OCI-LY1 (cell line): ENCODE data around the gene PIP5K1C.

Experiments used
- H2AFZ ChIP-seq: fragments of 200-600 bp; sonication (generic), shearing (Covaris generic); 2 replicates; pipeline ENCODE4 v1.6.0; 2014; ENCODE audit warnings: antibody characterized with exemption, mild to moderate bottlenecking, low read length
- H3F3A ChIP-seq: fragments of 200-600 bp; sonication (generic), shearing (Covaris generic); 2 replicates; pipeline ENCODE4 v1.6.0; 2014; ENCODE audit warnings: mild to moderate bottlenecking, antibody characterized with exemption, low read length, moderate library complexity; ENCODE audit not compliant: insufficient read depth
- H3K27ac ChIP-seq: fragments of 200-600 bp; sonication (generic); 2 replicates; pipeline ENCODE4 v1.5.1; 2014; ENCODE audit warnings: low read length, mixed run types, mild to moderate bottlenecking, low read depth; ENCODE audit not compliant: poor library complexity, severe bottlenecking
- H3K27me3 ChIP-seq: fragments of 200-600 bp; sonication (generic); 2 replicates; pipeline ENCODE4 v1.6.0; 2014; ENCODE audit warnings: antibody characterized with exemption, mild to moderate bottlenecking, low read length, moderate library complexity; ENCODE audit not compliant: insufficient read depth
- H3K36me3 ChIP-seq: fragments of 200-600 bp; sonication (generic); 2 replicates; pipeline ENCODE4 v1.6.1; 2014; ENCODE audit warnings: mild to moderate bottlenecking, antibody characterized with exemption, low read length, moderate library complexity, mixed read lengths; ENCODE audit not compliant: insufficient read depth
- H3K4me1 ChIP-seq: fragments of 200-600 bp; sonication (generic); 2 replicates; pipeline ENCODE4 v1.5.1; 2014; ENCODE audit warnings: mild to moderate bottlenecking, low read length, moderate library complexity; ENCODE audit not compliant: insufficient read depth, severe bottlenecking
- H3K4me2 ChIP-seq: fragments of 200-600 bp; sonication (generic), shearing (Covaris generic); 2 replicates; pipeline ENCODE4 v1.6.1; 2014; ENCODE audit warnings: low read length
- H3K4me3 ChIP-seq: fragments of 200-600 bp; sonication (generic); 2 replicates; pipeline ENCODE4 v1.5.1; 2014; ENCODE audit warnings: low read length, low read depth, mild to moderate bottlenecking, mixed read lengths; ENCODE audit not compliant: poor library complexity, severe bottlenecking
- H3K79me2 ChIP-seq: fragments of 200-600 bp; shearing (Covaris generic); 2 replicates; pipeline ENCODE4 v1.6.1; 2016; ENCODE audit warnings: mixed run types, low read length, mixed read lengths; ENCODE audit not compliant: insufficient read depth
- H3K9ac ChIP-seq: fragments of 200-600 bp; sonication (generic), shearing (Covaris generic); 2 replicates; pipeline ENCODE4 v1.6.1; 2014; ENCODE audit warnings: mild to moderate bottlenecking, low read length, mixed read lengths
- H3K9me2 ChIP-seq: fragments of 200-600 bp; sonication (generic), shearing (Covaris generic); 2 replicates; pipeline ENCODE4 v1.6.1; 2014; ENCODE audit warnings: low read depth, mild to moderate bottlenecking, low read length, mixed read lengths
- H3K9me3 ChIP-seq: fragments of 200-600 bp; shearing (Covaris generic); 2 replicates; pipeline ENCODE4 v1.6.1; 2014; ENCODE audit warnings: low read length, mixed read lengths
- H4K20me1 ChIP-seq: fragments of 200-600 bp; sonication (generic), shearing (Covaris generic); 2 replicates; pipeline ENCODE4 v1.6.0; 2016; ENCODE audit warnings: mild to moderate bottlenecking, low read length; ENCODE audit not compliant: insufficient read depth
- EZH2 ChIP-seq: fragments of 200-600 bp; sonication (generic), shearing (Covaris generic); IDR thresholded peaks from 2 replicates; pipeline ENCODE4 v1.8.0; 2017; ENCODE audit warnings: borderline replicate concordance, mixed run types, mild to moderate bottlenecking, antibody characterized with exemption, low read length, moderate library complexity, mixed read lengths
- TF ChIP-seq, protein P1 (sequence below): fragments of 200-600 bp; sonication (generic), shearing (Covaris generic); IDR thresholded peaks from 2 replicates; pipeline ENCODE4 v1.5.1; 2017; ENCODE audit warnings: mild to moderate bottlenecking, antibody characterized with exemption, low read length, moderate library complexity, mixed read lengths

Gene PIP5K1C

GRCh38 chr19:3658004-3658869 is 42.0 kb downstream of the PIP5K1C start:
- Histone ChIP-seq H3K27me3 (no peaks in the 10 kb centered on the region; the same call in 1 of the 2 replicates), H3K9me3 (no peaks in the 10 kb centered on the region), H3K4me2 (no peak overlapping the region), H3K4me3 (no peak overlapping the region), H4K20me1 (no peaks in the 10 kb centered on the region), H3K4me1 (peaks cover 8% of the 10 kb centered on the region), H3K79me2 (no peaks in the 10 kb centered on the region), H2AFZ (no peak overlapping the region), H3K9me2 (no peaks in the 10 kb centered on the region), H3K27ac (no peak overlapping the region), H3K9ac (no peak overlapping the region), H3K36me3 (no peaks in the 10 kb centered on the region; the same call in 1 of the 2 replicates), H3F3A (no peaks in the 10 kb centered on the region)
- no peak for TF ChIP-seq EZH2
- TF ChIP-seq, protein P1, sequence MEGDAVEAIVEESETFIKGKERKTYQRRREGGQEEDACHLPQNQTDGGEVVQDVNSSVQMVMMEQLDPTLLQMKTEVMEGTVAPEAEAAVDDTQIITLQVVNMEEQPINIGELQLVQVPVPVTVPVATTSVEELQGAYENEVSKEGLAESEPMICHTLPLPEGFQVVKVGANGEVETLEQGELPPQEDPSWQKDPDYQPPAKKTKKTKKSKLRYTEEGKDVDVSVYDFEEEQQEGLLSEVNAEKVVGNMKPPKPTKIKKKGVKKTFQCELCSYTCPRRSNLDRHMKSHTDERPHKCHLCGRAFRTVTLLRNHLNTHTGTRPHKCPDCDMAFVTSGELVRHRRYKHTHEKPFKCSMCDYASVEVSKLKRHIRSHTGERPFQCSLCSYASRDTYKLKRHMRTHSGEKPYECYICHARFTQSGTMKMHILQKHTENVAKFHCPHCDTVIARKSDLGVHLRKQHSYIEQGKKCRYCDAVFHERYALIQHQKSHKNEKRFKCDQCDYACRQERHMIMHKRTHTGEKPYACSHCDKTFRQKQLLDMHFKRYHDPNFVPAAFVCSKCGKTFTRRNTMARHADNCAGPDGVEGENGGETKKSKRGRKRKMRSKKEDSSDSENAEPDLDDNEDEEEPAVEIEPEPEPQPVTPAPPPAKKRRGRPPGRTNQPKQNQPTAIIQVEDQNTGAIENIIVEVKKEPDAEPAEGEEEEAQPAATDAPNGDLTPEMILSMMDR: no peak

- Histone ChIP-seq H2AFZ (no peak overlapping the region), H3K27me3 (no peaks in the 10 kb centered on the region; the same call in 1 of the 2 replicates), H3K4me3 (no peak overlapping the region), H3F3A (no peaks in the 10 kb centered on the region), H3K79me2 (no peaks in the 10 kb centered on the region), H3K36me3 (no peaks in the 10 kb centered on the region), H3K9ac (no peak overlapping the region), H3K4me2 (no peak overlapping the region), H3K27ac (no peak overlapping the region), H4K20me1 (no peaks in the 10 kb centered on the region), H3K4me1 (peaks cover 8% of the 10 kb centered on the region), H3K9me3 (no peaks in the 10 kb centered on the region), H3K9me2 (no peaks in the 10 kb centered on the region)
- TF ChIP-seq, protein P1: no peak
- TF ChIP-seq EZH2: no peak
These were observed 42.9 kb downstream of the PIP5K1C start for GRCh38 chr19:3657395-3657769.

DNA sequence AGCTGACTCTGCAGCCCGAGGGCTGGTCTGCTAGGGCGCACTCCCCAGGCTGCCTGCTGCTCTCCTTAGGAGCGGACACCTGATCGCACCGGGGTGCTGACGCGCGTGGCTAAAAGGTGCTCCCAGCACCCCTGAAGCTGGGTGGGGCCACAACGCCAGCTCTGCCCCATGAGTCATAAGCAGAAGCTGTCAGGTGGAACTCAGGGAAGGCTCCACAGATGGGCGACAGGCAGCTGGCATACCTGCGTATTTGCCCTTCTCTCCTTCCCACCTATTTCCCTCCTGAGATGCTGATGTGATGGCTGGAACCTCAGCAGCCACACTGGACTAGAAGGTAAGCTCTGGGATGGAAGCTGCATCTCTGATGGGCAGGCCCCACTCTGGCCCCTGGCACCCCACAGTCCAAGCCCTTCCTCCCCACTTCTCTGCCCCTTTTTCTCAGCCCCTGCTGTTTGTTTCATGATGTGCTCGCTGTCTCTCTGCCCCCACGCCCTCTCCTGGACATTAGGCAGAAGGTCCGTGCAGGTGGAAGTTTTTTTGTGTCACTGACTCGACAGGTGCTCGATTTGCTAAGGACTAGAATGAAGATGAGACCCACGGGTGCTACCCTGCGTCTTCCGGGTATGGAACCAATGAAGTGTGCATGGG is 43.4 kb downstream of the PIP5K1C start:
- TF ChIP-seq, protein P1: peak; percentile 35; the same call in 1 of the 2 replicates
- TF ChIP-seq EZH2: no peak
- Histone ChIP-seq H3K27ac (no peak overlapping the region), H3K4me2 (no peak overlapping the region), H4K20me1 (no peaks in the 10 kb centered on the region), H3K27me3 (no peaks in the 10 kb centered on the region; the same call in 1 of the 2 replicates), H3K9me3 (no peaks in the 10 kb centered on the region), H3K36me3 (no peaks in the 10 kb centered on the region), H3K9me2 (no peaks in the 10 kb centered on the region), H3K4me1 (peaks cover 8% of the 10 kb centered on the region), H2AFZ (no peak overlapping the region), H3K79me2 (no peaks in the 10 kb centered on the region), H3K4me3 (no peak overlapping the region), H3F3A (no peaks in the 10 kb centered on the region), H3K9ac (no peak overlapping the region)
